Loucy (cell line): ENCODE results near the gene TENM4.

Experiments used
- H2AFZ ChIP-seq: fragments of 200-600 bp; sonication (generic); 2 replicates; pipeline ENCODE4 v1.6.0; 2016; ENCODE audit warnings: antibody characterized with exemption, mild to moderate bottlenecking, low read length, moderate library complexity
- H3F3A ChIP-seq: fragments of 200-600 bp; 2 replicates; pipeline ENCODE4 v1.6.0; 2016; ENCODE audit warnings: antibody characterized with exemption, low read depth, mild to moderate bottlenecking
- H3K27me3 ChIP-seq: fragments of 200-600 bp; sonication (generic); 2 replicates; pipeline ENCODE4 v1.6.1; 2014; ENCODE audit warnings: low read length, mild to moderate bottlenecking; ENCODE audit not compliant: insufficient read depth, poor library complexity, severe bottlenecking
- H3K36me3 ChIP-seq: fragments of 200-600 bp; sonication (generic); 2 replicates; pipeline ENCODE4 v1.6.1; 2016; ENCODE audit warnings: low read length; ENCODE audit not compliant: insufficient read depth
- H3K4me1 ChIP-seq: fragments of 200-600 bp; sonication (generic); 2 replicates; pipeline ENCODE4 v1.5.1; 2014; ENCODE audit warnings: low read length, mild to moderate bottlenecking; ENCODE audit not compliant: insufficient read depth, poor library complexity, severe bottlenecking
- H3K4me2 ChIP-seq: fragments of 200-600 bp; sonication (generic); 2 replicates; pipeline ENCODE4 v1.6.0; 2014; ENCODE audit warnings: antibody characterized with exemption, low read length, low read depth, mild to moderate bottlenecking; ENCODE audit not compliant: poor library complexity, severe bottlenecking
- H3K4me3 ChIP-seq: fragments of 200-600 bp; sonication (generic); 2 replicates; pipeline ENCODE4 v1.5.1; 2014; ENCODE audit warnings: low read length, mild to moderate bottlenecking, mixed read lengths; ENCODE audit not compliant: poor library complexity, severe bottlenecking
- H3K79me2 ChIP-seq: fragments of 200-600 bp; sonication (generic); 2 replicates; pipeline ENCODE4 v1.6.1; 2014; ENCODE audit warnings: low read length; ENCODE audit not compliant: insufficient read depth
- H3K9ac ChIP-seq: fragments of 200-600 bp; sonication (generic); 2 replicates; pipeline ENCODE4 v1.6.0; 2014; ENCODE audit warnings: mild to moderate bottlenecking, low read depth, low read length, moderate library complexity; ENCODE audit not compliant: poor library complexity, severe bottlenecking
- H3K9me2 ChIP-seq: fragments of 200-600 bp; sonication (generic); replicated peaks from 2 replicates; pipeline ENCODE4 v1.6.1; 2016; ENCODE audit warnings: low read depth, low read length, mixed read lengths
- H3K9me3 ChIP-seq: fragments of 200-600 bp; sonication (generic); 2 replicates; pipeline ENCODE4 v1.6.1; 2014; ENCODE audit warnings: mild to moderate bottlenecking, antibody characterized with exemption, low read length, low read depth; ENCODE audit not compliant: insufficient read depth
- H4K20me1 ChIP-seq: fragments of 200-600 bp; sonication (generic); 2 replicates; pipeline ENCODE4 v1.6.0; 2014; ENCODE audit warnings: antibody characterized with exemption, low read length, mild to moderate bottlenecking; ENCODE audit not compliant: insufficient read depth, poor library complexity, severe bottlenecking
- EZH2phosphoT487 ChIP-seq: fragments of 200-600 bp; IDR thresholded peaks from 2 replicates; pipeline ENCODE4 v1.6.1; 2018; ENCODE audit warnings: antibody characterized with exemption, mild to moderate bottlenecking, moderate library complexity, borderline replicate concordance
- TF ChIP-seq, protein P1 (sequence below): fragments of 200-600 bp; sonication (generic); conservative IDR thresholded peaks from 2 replicates; pipeline ENCODE4 v1.5.1; 2014; ENCODE audit warnings: mild to moderate bottlenecking, antibody characterized with exemption, low read length

Gene TENM4

DNA sequence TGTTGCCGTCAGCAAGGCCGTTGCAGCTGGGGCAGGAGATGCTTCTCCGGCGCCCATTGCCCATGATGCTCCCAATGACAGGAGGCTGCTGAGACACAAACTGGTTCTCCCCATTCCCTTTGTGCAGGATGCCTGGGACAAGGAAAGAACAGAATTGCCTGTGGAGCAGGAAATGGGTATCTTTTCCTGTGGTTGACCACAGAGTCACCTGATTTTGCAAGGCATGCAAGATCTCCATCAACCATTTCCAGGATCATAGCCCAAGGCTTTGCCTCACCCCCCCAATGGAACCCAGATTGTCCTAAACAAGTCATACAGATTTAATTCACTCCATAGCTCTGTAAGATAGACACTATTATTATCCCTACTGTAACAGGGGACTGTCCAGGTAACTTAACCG, 718.0 kb downstream of the TENM4 start:
- no peaks in the 10 kb centered on the region for H4K20me1 ChIP-seq
- H3K9ac ChIP-seq: no peak overlapping the region
- no peaks in the 10 kb centered on the region for H3F3A ChIP-seq
- H3K4me3 ChIP-seq: no peak overlapping the region
- no peak for TF ChIP-seq EZH2phosphoT487
- TF ChIP-seq, protein P1, sequence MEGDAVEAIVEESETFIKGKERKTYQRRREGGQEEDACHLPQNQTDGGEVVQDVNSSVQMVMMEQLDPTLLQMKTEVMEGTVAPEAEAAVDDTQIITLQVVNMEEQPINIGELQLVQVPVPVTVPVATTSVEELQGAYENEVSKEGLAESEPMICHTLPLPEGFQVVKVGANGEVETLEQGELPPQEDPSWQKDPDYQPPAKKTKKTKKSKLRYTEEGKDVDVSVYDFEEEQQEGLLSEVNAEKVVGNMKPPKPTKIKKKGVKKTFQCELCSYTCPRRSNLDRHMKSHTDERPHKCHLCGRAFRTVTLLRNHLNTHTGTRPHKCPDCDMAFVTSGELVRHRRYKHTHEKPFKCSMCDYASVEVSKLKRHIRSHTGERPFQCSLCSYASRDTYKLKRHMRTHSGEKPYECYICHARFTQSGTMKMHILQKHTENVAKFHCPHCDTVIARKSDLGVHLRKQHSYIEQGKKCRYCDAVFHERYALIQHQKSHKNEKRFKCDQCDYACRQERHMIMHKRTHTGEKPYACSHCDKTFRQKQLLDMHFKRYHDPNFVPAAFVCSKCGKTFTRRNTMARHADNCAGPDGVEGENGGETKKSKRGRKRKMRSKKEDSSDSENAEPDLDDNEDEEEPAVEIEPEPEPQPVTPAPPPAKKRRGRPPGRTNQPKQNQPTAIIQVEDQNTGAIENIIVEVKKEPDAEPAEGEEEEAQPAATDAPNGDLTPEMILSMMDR: no peak
- H3K4me1 ChIP-seq: no peaks in the 10 kb centered on the region
- no peak overlapping the region for H2AFZ ChIP-seq
- H3K4me2 ChIP-seq: no peak overlapping the region
- H3K9me3 ChIP-seq: no peaks in the 10 kb centered on the region
- no peaks in the 10 kb centered on the region for H3K27me3 ChIP-seq
- H3K79me2 ChIP-seq: no peaks in the 10 kb centered on the region
- no peaks in the 10 kb centered on the region for H3K9me2 ChIP-seq
- H3K36me3 ChIP-seq: no peaks in the 10 kb centered on the region

DNA sequence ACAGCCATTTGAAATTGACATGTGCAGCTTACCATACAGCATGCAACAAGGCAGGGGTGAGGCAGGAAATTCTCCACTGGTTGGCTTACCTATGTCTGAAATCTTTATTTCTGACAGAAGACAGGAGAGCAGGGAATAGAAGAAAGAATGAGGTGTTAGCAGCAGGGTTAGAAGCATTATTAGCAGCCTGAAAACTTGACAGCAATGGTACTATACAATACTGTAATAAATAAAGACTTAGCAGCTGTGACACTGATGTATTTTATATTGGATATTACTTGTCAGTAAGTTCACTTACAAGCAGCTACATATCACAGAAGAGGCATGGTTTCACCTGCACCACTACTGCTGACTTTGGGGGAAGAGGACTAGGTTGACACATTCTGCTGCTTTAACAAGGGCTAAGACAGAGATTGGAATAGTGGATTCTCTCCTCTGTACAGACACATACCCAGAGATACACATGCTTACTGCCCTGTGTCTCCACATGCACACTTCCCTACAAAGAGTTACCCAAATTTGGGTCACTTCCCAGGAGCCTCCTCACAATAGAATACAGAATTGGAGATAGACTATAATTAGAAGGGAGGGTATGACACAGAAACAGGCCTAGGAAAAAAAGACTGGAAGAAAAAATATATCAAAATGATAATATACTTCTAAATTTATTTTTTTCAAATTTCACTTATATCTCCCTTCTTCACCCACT, 720.4 kb downstream of the TENM4 start:
- Histone ChIP-seq H3K27me3 (no peaks in the 10 kb centered on the region), H3K9me2 (no peaks in the 10 kb centered on the region), H3F3A (no peaks in the 10 kb centered on the region), H3K79me2 (no peaks in the 10 kb centered on the region), H3K9ac (no peak overlapping the region), H2AFZ (no peak overlapping the region), H4K20me1 (no peaks in the 10 kb centered on the region), H3K4me2 (no peak overlapping the region), H3K4me3 (no peak overlapping the region), H3K9me3 (no peaks in the 10 kb centered on the region), H3K4me1 (no peaks in the 10 kb centered on the region), H3K36me3 (no peaks in the 10 kb centered on the region)
- TF ChIP-seq EZH2phosphoT487: no peak
- TF ChIP-seq, protein P1: no peak

DNA sequence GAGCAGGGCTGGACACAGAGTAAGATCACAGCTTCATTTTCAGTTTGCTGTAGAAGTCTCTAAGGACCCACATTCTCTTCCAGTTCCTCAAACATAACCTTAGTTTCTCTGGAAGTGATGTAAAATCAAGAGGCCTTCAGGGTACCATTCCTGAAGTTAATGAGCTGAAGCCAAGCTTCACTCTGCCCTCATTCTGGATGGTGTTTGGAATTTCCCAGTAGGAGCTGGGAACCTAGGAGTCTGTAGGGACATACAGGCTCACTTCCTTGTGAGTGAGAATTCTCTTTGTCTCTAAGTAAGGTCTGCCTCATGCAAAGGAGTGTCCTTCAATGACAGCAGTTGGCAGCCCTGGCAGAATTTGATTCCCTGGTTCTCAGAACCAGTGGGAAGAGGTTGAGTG, 723.8 kb downstream of the TENM4 start:
- no peak overlapping the region for H3K9ac ChIP-seq
- H3F3A ChIP-seq: no peaks in the 10 kb centered on the region
- no peaks in the 10 kb centered on the region for H3K79me2 ChIP-seq
- no peaks in the 10 kb centered on the region for H3K4me1 ChIP-seq
- no peak overlapping the region for H3K4me3 ChIP-seq
- no peak overlapping the region for H2AFZ ChIP-seq
- TF ChIP-seq EZH2phosphoT487: no peak
- TF ChIP-seq, protein P1: no peak
- H4K20me1 ChIP-seq: no peaks in the 10 kb centered on the region
- no peak overlapping the region for H3K4me2 ChIP-seq
- no peaks in the 10 kb centered on the region for H3K27me3 ChIP-seq
- no peaks in the 10 kb centered on the region for H3K9me2 ChIP-seq
- H3K36me3 ChIP-seq: no peaks in the 10 kb centered on the region
- H3K9me3 ChIP-seq: no peaks in the 10 kb centered on the region
